ENCODE results near the gene CCNI.

GRCh38 chr4:77095101-77095821 is 19.5 kb upstream of the CCNI start:
- TF ChIP-seq CTCF (IDR thresholded peaks at IDR 0.05; ENCODE audit: insufficient read depth, low read length): peak; percentile 96
- TF ChIP-seq POLR2AphosphoS5 (IDR thresholded peaks at IDR 0.05; ENCODE audit: low read depth): no peak
- TF ChIP-seq, protein P1, sequence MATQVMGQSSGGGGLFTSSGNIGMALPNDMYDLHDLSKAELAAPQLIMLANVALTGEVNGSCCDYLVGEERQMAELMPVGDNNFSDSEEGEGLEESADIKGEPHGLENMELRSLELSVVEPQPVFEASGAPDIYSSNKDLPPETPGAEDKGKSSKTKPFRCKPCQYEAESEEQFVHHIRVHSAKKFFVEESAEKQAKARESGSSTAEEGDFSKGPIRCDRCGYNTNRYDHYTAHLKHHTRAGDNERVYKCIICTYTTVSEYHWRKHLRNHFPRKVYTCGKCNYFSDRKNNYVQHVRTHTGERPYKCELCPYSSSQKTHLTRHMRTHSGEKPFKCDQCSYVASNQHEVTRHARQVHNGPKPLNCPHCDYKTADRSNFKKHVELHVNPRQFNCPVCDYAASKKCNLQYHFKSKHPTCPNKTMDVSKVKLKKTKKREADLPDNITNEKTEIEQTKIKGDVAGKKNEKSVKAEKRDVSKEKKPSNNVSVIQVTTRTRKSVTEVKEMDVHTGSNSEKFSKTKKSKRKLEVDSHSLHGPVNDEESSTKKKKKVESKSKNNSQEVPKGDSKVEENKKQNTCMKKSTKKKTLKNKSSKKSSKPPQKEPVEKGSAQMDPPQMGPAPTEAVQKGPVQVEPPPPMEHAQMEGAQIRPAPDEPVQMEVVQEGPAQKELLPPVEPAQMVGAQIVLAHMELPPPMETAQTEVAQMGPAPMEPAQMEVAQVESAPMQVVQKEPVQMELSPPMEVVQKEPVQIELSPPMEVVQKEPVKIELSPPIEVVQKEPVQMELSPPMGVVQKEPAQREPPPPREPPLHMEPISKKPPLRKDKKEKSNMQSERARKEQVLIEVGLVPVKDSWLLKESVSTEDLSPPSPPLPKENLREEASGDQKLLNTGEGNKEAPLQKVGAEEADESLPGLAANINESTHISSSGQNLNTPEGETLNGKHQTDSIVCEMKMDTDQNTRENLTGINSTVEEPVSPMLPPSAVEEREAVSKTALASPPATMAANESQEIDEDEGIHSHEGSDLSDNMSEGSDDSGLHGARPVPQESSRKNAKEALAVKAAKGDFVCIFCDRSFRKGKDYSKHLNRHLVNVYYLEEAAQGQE (IDR thresholded peaks at IDR 0.05; ENCODE audit: insufficient replicate concordance, low read depth): no peak
- no peak for TF ChIP-seq SPI1 (IDR thresholded peaks at IDR 0.05; ENCODE audit: borderline replicate concordance, low read depth)
- no peak for TF ChIP-seq GABPA (IDR thresholded peaks at IDR 0.05; ENCODE audit: low read depth)
